SKM-1 (cell line): ENCODE data around the gene APOF.
"Not testable (repeated sequence)": the region's sequence is repeated elsewhere in the genome, so short reads cannot be mapped to it uniquely, and the experiment has no call there.

ENCODE experiments used
- DNase-seq: peaks from one replicate; lab custom pipeline; 2025; ENCODE audit not compliant: unreplicated experiment; lab: John Stamatoyannopoulos, UW

The APOF gene

GRCh38 chr12:56362130-56363059, at the start of gene APOF:
APOF (minus strand) TSS chr12:56362857; CDS start chr12:56362745, 112 bp downstream.
- no peak for DNase-seq

GRCh38 chr12:56411781-56412639, 49.4 kb upstream of the APOF start:
- DNase-seq, result no peak

DNA sequence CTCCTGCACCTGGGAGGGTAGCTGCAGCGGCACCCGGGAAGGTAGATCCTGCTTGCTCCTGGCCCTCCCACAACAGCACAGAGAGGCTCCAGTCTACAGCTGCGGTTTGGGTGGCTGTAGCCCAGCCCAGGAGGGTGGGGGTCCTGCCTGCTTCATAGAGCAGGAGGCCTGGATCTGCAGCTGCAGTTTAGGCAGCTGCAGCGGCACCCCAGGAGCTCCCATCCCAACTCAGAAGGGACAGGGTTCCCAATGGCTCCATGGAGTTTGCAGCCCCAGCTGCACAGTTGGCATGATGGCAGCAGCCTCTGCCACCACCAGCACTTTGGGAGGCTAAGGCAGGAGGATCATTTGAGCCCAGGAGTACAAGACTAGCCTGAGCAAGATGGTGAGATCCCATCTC, 48.1 kb upstream of the APOF start:
- no peak for DNase-seq

DNA sequence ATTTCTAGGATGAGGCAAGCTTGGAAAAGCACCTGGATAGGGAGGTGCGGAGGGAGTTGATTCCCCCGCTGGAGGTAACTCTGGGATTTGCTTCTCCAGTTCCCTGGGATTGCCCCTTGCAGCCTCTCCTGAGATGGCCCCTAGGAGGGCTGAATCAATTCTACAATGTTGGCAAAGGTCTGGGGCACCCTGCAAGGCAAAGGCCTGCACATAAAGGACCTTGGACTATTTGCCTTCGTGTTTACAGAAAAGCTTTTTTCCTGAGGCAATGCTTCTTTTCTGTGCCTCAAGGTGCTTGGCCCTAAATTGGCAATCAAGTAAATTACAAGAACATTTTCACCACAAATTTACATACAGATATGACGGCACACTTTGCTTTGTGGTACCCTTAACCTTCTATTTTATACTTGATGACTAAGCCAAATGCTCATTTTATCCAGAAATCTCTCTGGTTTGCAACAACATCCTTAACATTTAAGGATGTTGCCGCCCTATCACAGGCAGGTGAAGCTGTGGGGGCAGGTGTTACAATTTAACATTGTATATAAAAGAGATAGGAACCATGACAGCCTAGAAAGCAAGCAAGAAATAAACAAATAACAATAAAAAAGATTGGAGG, 46.3 kb upstream of the APOF start:
- DNase-seq, result no peak

DNA sequence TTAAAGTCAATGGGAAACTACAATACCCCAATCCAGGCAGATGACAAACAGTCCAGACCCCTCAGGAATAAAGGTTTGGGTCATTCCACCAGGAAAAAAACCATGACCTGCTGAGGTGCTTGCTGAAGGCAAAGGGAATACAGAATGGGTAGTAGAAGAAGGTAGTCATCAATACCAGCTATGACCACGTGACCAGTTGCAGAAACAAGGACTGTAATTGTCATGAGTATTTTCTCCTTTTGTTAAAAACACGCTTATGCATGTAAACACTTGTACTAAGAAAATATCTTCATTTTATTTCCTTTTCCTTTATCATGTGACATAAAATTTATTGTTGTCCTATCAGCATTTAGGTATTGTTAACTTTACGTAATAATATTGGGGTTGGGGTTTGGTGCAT, 41.6 kb upstream of the APOF start:
- not testable (repeated sequence) for DNase-seq

GRCh38 chr12:56401612-56402011, 39.0 kb upstream of the APOF start:
- not testable (repeated sequence) for DNase-seq

- DNase-seq, result not testable (repeated sequence)
Observed at GRCh38 chr12:56401125-56401524, 38.5 kb upstream of the APOF start.

GRCh38 chr12:56399466-56399865, 36.8 kb upstream of the APOF start:
- not testable (repeated sequence) for DNase-seq

- no peak for DNase-seq
Observed at GRCh38 chr12:56398324-56398723, 35.7 kb upstream of the APOF start.

DNA sequence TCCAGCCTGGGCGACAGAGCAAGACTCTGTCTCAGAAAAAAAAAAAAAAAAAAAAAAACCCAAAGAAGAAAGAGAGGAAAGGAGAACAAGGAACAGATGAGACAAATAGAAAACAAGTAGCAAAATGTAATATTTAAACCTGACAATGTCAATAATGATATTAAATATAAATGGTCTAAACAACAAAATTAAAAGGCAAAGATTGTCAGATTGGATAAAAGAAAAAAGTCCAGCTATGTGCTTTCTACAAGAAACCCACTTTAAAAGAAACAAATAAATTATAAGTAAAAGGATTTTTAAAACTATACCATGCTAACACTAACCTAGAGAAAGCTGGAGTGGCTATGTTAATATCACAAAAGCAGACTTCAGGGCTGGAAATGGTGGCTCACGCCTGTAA, 29.7 kb upstream of the APOF start:
- no peak for DNase-seq

- DNase-seq, result no peak
Observed at GRCh38 chr12:56391721-56392120, 29.1 kb upstream of the APOF start.

DNA sequence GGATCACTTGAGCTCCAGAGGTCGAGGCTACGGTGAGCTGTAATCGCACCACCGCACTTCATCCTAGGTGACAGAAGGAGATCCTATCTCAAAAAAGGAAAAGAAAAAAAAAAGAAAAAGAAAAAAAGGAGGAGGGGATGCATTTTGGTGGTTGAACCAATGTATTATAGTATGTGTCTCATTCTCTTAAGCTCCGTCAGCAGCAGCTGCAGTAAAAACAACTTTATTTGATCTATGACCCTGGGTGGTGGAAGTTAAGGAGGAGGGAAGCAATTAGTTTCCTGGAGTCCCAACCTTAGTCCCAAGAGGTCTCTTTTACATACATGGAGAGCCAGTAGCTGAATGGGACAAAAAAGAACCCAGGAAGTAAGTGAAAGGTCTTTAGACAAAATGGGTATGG, 26.8 kb upstream of the APOF start:
- no peak for DNase-seq

GRCh38 chr12:56387152-56387736, 24.6 kb upstream of the APOF start:
- no peak for DNase-seq

- no peak for DNase-seq
Observed at GRCh38 chr12:56385873-56386272, 23.2 kb upstream of the APOF start.

GRCh38 chr12:56382611-56383010, 20.0 kb upstream of the APOF start:
- DNase-seq, result no peak

DNA sequence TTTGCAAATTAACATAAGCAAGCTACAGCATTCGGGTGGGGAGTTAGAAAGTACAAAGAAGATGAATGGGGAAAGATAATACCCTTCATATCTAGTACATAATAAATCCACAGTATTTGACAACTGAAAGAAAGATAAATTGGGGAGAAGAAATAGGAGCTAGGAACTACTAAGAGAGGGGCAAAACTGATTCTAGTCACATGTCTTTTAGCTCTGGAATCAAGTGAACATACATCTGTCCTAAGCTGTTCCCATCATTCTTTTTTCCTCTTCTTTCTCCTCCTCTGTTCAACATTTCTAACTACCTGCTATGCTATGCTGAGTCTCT, 15.3 kb upstream of the APOF start:
- no peak for DNase-seq

DNA sequence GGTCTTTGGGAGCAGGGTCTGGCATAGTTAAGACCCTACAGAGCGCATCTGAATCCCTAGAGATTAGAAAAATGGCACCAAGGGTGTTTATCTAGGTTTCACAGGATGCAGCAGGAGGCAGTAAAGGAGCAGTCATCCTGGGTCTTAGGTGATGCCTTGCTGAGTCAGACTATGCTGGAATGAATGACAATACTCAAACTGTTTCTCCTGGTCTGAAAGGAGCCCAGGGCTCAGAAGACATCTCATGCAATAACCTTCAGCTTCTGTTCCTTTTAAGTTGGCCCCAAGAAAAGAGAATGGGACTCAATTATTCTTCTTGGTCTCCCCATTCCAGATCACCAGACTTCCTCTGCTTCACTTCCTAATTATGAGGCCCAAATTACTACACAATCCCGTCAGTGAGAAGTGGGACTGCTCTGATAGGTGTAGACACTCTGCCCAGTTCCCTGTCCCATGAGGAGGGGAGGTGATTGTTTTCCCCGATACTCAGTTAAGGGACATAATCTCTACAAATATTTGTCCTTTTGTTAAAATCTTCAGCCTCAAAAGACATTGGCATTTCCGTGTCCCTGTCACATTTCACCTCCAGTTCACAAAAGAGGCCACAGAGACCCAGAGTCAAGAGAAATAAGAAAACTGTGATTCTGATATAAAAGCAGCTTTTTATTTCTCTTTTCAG, 14.8 kb upstream of the APOF start:
- no peak for DNase-seq

- DNase-seq, result no peak
Observed at GRCh38 chr12:56375598-56376434, 13.2 kb upstream of the APOF start.

- DNase-seq, result no peak
Observed at GRCh38 chr12:56374726-56375597, 12.3 kb upstream of the APOF start.
